Kidney epithelial cell (primary cell): Measurements from ENCODE around the gene PJA2. TPM values are rescaled to one million over a fixed set of nuclear protein-coding genes. Genes with fewer than 3 reads are reported as not detected.
"Not testable (repeated sequence)": the region's sequence is repeated elsewhere in the genome, so short reads cannot be mapped to it uniquely, and the experiment has no call there.

Experiments
- DNase-seq: peaks from one replicate; pipeline ENCODE4 v3.0.0-alpha.2; 2010; ENCODE audit warnings: low read depth
- H3K27me3 ChIP-seq: 2 replicates; pipeline ENCODE4 v1.6.0; 2011; ENCODE audit warnings: low read length; ENCODE audit not compliant: control insufficient read depth, insufficient read depth
- H3K36me3 ChIP-seq: 2 replicates; pipeline ENCODE4 v1.5.1; 2011; ENCODE audit warnings: low read length; ENCODE audit not compliant: control insufficient read depth, insufficient read depth
- H3K4me3 ChIP-seq: 2 replicates; pipeline ENCODE4 v1.5.1; 2011; ENCODE audit warnings: low read depth, mild to moderate bottlenecking, control low read depth, low read length
- total RNA-seq: library from RNA; depleted of rRNA; stranded (reverse); fragments of >200 nt; gene quantifications from 2 replicates; pipeline ENCODE4 v1.2.3, GENCODE V29; 2015
- TF ChIP-seq, protein P1 (sequence below): IDR thresholded peaks from 2 replicates; pipeline ENCODE4 v1.5.1; 2011; ENCODE audit warnings: mild to moderate bottlenecking, moderate library complexity, low read length, control low read depth, inconsistent platforms; ENCODE audit not compliant: insufficient read depth, poor library complexity, severe bottlenecking

The PJA2 gene
- total RNA-seq, 1 donor from 2014 or later, result 69.9 TPM

DNA sequence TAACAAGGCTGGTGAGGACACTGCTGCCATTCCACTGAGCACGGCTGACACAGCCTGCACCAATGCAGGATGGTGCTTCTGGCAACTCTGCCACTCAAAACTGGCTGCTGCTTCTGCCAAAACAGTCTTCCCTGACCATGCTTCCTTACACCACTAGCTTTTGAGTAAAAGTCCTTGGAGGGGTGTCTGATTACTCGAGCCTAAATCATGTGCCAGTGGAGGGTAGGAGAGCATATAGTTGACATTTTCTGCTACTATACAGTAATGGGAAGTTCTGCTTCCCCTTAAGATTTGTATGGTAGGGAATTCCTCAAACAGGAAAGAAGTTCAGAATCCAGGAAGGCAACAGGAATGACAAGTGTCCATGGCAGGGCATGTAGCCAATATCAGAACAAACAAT is 12.2 kb upstream of the PJA2 start:
- no peaks in the 10 kb centered on the region for H3K36me3 ChIP-seq
- no peak for DNase-seq
- TF ChIP-seq, protein P1, sequence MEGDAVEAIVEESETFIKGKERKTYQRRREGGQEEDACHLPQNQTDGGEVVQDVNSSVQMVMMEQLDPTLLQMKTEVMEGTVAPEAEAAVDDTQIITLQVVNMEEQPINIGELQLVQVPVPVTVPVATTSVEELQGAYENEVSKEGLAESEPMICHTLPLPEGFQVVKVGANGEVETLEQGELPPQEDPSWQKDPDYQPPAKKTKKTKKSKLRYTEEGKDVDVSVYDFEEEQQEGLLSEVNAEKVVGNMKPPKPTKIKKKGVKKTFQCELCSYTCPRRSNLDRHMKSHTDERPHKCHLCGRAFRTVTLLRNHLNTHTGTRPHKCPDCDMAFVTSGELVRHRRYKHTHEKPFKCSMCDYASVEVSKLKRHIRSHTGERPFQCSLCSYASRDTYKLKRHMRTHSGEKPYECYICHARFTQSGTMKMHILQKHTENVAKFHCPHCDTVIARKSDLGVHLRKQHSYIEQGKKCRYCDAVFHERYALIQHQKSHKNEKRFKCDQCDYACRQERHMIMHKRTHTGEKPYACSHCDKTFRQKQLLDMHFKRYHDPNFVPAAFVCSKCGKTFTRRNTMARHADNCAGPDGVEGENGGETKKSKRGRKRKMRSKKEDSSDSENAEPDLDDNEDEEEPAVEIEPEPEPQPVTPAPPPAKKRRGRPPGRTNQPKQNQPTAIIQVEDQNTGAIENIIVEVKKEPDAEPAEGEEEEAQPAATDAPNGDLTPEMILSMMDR, result no peak
- no peak overlapping the region for H3K4me3 ChIP-seq
- no peaks in the 10 kb centered on the region for H3K27me3 ChIP-seq

DNA sequence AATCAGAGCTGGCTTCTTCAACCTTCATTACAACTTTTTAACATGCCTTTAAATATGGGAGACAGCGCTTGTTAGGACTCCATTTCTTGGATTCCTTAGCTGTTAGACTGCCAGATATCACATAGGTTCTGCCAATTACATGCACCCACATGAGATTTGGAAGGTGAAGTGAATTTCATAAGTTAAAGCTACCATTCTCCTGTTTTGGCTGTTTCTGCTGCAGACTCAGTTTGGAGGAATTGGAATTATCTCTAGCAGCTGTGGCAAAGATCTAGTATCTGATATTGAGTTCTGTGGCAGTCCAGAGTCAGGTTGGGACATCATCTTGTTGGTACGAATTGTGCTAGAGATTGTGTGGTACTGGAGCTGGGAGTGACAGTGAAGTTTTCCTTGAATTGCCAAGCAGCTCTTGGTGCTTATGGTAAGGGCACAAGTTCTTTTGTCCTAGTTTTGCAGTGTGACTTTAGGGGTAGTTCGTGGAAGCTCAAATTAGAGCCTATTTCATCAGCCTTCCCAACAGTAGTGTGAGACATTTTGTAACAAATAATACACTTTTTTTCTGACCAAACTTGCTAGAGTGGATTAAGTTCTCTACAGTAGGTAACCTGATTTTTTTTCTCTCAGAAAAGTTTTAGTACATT is 9.1 kb upstream of the PJA2 start:
- TF ChIP-seq, protein P1, result no peak
- Histone ChIP-seq H3K36me3 (no peaks in the 10 kb centered on the region), H3K4me3 (no peak overlapping the region), H3K27me3 (no peaks in the 10 kb centered on the region)
- no peak for DNase-seq

DNA sequence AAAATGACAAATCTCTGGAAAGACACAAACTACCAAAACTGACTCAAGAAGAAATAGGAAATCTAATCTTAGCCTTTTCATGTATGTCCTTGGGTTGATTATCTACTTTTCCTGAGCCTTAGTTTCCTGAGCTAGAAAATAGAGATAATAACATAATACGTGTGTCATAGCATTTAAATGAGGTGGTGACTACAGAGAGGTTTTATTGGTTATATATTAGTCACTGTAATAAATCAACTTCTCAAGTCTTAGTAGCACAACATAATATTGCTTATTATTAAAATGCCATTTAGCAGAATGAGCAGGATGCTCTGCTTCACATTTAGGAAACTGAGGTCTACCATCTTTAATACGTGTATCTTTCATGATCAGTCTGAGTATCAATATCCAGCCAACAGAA is 7.1 kb upstream of the PJA2 start:
- DNase-seq, result no peak
- Histone ChIP-seq H3K36me3 (no peaks in the 10 kb centered on the region), H3K27me3 (no peaks in the 10 kb centered on the region), H3K4me3 (no peak overlapping the region)
- TF ChIP-seq, protein P1, result no peak

GRCh38 chr5:109413921-109414461 is 4.2 kb upstream of the PJA2 start:
- not testable (repeated sequence) for H3K36me3 ChIP-seq, DNase-seq, H3K4me3 ChIP-seq, H3K27me3 ChIP-seq

GRCh38 chr5:109413458-109413857 is 3.7 kb upstream of the PJA2 start:
- H3K36me3 ChIP-seq, result no peaks in the 10 kb centered on the region
- H3K27me3 ChIP-seq, result no peaks in the 10 kb centered on the region
- no peak overlapping the region for H3K4me3 ChIP-seq
- TF ChIP-seq, protein P1, result no peak
- no peak for DNase-seq

DNA sequence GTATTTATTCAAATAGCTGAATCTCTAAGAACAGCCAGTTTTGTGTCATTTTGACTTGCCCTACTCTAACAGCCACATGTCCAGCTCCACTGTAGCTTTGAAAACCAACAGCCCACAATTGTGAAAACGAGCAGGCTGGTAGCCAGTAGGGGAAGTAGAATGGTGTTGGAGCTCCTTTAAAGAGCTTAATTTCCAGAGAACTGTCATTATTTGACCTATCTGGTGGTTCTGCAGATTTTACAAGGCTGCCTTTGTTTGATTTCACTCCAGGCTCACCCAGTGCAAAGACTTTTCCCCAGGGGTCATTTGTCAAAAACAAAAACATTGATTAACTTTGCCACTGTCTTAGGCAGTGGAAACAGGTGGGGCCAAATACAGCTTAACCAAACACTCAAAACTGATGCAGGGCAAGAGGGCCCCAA is 3.2 kb upstream of the PJA2 start:
- Histone ChIP-seq H3K36me3 (no peaks in the 10 kb centered on the region), H3K4me3 (no peak overlapping the region), H3K27me3 (no peaks in the 10 kb centered on the region)
- DNase-seq, result no peak
- TF ChIP-seq, protein P1, result no peak
